NT2/D1 (cell line): ENCODE measurements around the gene SLC2A4RG.

ENCODE experiments used
- DNase-seq: peaks from one replicate; pipeline ENCODE4 v3.0.0-alpha.2; 2011; ENCODE audit warnings: low read depth, low spot score
- H3K27me3 ChIP-seq: 2 replicates; pipeline ENCODE4 v1.6.0; 2011; ENCODE audit warnings: mild to moderate bottlenecking; ENCODE audit not compliant: insufficient read length, insufficient read depth
- H3K36me3 ChIP-seq: 2 replicates; pipeline ENCODE4 v1.6.1; 2011; ENCODE audit warnings: mild to moderate bottlenecking, low read length, mixed read lengths; ENCODE audit not compliant: insufficient read depth, insufficient read length
- H3K4me1 ChIP-seq: 2 replicates; pipeline ENCODE4 v1.5.1; 2011; ENCODE audit not compliant: insufficient read depth, insufficient read length
- H3K4me3 ChIP-seq: 2 replicates; pipeline ENCODE4 v1.5.1; 2011; ENCODE audit warnings: low read depth; ENCODE audit not compliant: insufficient read length
- H3K9ac ChIP-seq: 2 replicates; pipeline ENCODE4 v1.6.0; 2011; ENCODE audit warnings: low read depth; ENCODE audit not compliant: insufficient read length
- H3K9me3 ChIP-seq: 2 replicates; pipeline ENCODE4 v1.5.1; 2011; ENCODE audit warnings: mild to moderate bottlenecking, low read length; ENCODE audit not compliant: insufficient read depth
- SUZ12 ChIP-seq: IDR thresholded peaks from 2 replicates; pipeline ENCODE4 v1.6.1; 2011; ENCODE audit not compliant: insufficient read length, insufficient read depth; ENCODE audit errors: extremely low read depth
- YY1 ChIP-seq: IDR thresholded peaks from 2 replicates; pipeline ENCODE4 v1.6.1; 2011; ENCODE audit not compliant: insufficient read length, insufficient read depth
- ZNF274 ChIP-seq: IDR thresholded peaks from 2 replicates; pipeline ENCODE4 v1.6.1; 2011; ENCODE audit warnings: mild to moderate bottlenecking, low read depth, low read length

SLC2A4RG gene

GRCh38 chr20:63732118-63733095, 7.2 kb upstream of the SLC2A4RG start:
- H3K4me3 ChIP-seq, result no peak overlapping the region
- peaks cover 72% of the 10 kb centered on the region for H3K36me3 ChIP-seq
- no peaks in the 10 kb centered on the region for H3K27me3 ChIP-seq
- H3K4me1 ChIP-seq, result peaks cover 4% of the 10 kb centered on the region
- no peak for DNase-seq
- TF ChIP-seq ZNF274 (no peak), YY1 (no peak), SUZ12 (no peak)
- H3K9ac ChIP-seq, result no peak overlapping the region
- H3K9me3 ChIP-seq, result no peaks in the 10 kb centered on the region

DNA sequence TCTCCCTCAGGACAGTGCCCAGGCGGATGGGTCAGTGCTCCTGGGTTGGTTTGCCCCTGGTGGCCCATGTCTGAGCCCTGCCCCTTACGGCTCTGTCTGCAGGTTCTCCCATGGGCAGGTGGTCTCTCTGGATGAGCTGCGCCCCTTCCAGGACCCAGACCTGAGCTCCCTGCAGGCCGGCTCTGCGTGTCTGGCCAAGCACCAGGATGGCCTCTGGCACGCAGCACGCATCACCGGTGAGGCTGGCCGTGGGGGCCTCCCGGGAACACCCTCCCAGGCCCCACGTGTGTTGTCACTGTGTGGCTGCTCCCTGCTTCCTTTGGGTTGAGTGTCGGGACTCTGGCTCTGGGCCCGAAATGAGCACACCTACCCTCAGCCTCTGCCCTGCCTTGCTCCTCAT, 6.5 kb upstream of the SLC2A4RG start:
- Histone ChIP-seq H3K36me3 (peaks cover 74% of the 10 kb centered on the region), H3K9me3 (no peaks in the 10 kb centered on the region), H3K9ac (no peak overlapping the region), H3K27me3 (no peaks in the 10 kb centered on the region), H3K4me1 (peaks cover 4% of the 10 kb centered on the region), H3K4me3 (no peak overlapping the region)
- no peak for DNase-seq
- no peak for TF ChIP-seq ZNF274
- TF ChIP-seq SUZ12, result no peak
- TF ChIP-seq YY1, result no peak

GRCh38 chr20:63733579-63734081, 5.9 kb upstream of the SLC2A4RG start:
- TF ChIP-seq SUZ12 (no peak), ZNF274 (no peak)
- H3K36me3 ChIP-seq, result peaks cover 79% of the 10 kb centered on the region
- no peaks in the 10 kb centered on the region for H3K27me3 ChIP-seq
- H3K4me1 ChIP-seq, result peaks cover 9% of the 10 kb centered on the region
- H3K4me3 ChIP-seq, result no peak overlapping the region
- H3K9me3 ChIP-seq, result no peaks in the 10 kb centered on the region
- no peak overlapping the region for H3K9ac ChIP-seq
- no peak for DNase-seq

DNA sequence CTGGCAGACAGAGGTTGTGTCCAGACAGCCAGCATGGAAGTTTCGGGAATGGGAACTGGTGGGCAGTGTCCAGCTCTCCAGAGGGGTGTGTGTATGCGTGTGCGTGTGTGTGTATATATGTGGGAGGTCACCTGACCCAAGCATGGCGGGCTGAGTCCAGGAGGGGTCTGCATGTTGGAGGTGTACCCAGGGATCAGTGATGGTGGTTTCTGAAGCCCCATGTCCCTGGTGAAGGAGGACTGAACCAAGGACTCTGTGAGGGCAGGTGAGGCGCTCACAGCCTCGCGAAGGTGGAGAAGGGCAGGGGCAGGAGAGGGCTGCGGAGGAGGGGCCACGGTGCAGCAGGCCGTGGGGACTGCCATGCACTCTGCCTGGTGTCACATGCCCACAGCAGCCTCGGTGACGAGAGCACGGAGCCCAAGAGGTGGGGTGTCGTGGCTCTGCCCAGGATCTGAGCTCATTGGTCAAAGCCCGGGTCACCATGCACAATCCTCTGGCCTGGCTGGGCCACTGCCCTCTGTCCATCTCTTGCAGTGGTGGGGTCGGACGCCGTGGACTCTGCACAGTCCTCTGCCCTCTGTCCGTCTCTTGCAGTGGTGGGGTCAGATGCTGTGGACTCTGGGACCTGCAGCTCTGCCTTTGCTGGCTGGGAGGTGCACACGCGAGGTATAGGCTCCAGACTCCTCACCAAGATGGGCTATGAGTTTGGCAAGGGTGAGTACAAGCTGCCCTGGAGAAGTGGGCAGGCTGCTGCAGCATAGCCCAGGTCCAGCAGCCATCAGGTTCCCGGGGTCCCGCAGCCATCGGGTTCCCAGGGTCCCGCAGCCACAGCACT, 5.2 kb upstream of the SLC2A4RG start:
- TF ChIP-seq YY1, result no peak
- TF ChIP-seq SUZ12, result no peak
- TF ChIP-seq ZNF274, result no peak
- no peaks in the 10 kb centered on the region for H3K9me3 ChIP-seq
- H3K4me3 ChIP-seq, result no peak overlapping the region
- H3K36me3 ChIP-seq, result peaks cover 79% of the 10 kb centered on the region
- DNase-seq, result no peak
- H3K27me3 ChIP-seq, result no peaks in the 10 kb centered on the region
- H3K9ac ChIP-seq, result no peak overlapping the region
- peaks cover 12% of the 10 kb centered on the region for H3K4me1 ChIP-seq

- H3K4me3 ChIP-seq, result no peak overlapping the region
- H3K9ac ChIP-seq, result no peak overlapping the region
- DNase-seq, result no peak
- no peak for TF ChIP-seq ZNF274
- no peak for TF ChIP-seq SUZ12
- TF ChIP-seq YY1, result no peak
- peaks cover 70% of the 10 kb centered on the region for H3K36me3 ChIP-seq
- H3K27me3 ChIP-seq, result no peaks in the 10 kb centered on the region
- H3K4me1 ChIP-seq, result peaks cover 12% of the 10 kb centered on the region
- no peaks in the 10 kb centered on the region for H3K9me3 ChIP-seq
Measured at GRCh38 chr20:63734946-63735858, 4.4 kb upstream of the SLC2A4RG start.

DNA sequence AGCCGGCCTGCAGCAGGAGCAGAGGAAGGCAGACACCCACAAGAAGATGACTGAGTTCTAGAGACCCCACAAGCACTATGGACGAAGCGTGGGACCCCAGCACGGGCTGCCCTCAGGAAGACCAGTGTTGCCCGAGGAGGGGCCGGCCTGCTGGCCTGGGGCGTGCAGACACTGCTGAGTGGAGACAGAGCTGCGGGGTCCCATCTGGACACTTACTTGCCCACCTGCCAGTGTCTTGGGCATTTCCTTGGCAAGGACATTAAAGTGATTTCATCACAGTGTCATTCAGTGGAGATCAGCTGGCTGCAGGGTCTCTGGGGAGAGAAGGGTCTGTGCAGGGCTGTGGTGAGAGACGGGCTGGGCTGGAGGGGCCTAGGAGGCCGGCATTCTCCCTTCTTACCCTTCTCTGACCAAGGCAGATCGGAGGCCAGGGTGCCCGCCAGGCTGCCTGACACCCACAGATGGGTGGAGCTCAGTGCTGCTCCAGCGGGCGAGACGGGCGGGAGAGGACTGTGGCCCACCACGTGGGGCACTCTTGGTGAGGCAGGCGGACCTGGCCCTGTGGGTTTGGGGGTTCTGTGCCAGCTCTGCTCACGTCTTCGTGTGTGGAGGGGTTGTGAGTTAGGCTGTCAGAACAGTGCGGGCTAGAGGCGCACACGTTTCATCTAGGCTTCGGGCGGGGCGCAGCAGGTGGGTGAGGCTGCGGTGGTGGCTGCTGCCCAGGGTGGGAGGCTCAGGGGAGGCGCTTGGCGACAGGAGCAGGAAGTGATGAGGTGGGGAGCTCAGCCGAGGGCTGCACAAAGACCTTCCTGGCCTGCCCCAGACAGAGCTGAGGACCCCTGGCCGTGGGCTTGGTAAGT, 3.5 kb upstream of the SLC2A4RG start, which contains the start of gene LIME1:
Gene LIME1, plus strand, starts transcription at position 806 of the 860 bp plus-strand sequence. CDS start 886 bp downstream, outside the sequence.
- TF ChIP-seq SUZ12, result no peak
- no peak for TF ChIP-seq YY1
- no peak for TF ChIP-seq ZNF274
- no peaks in the 10 kb centered on the region for H3K9me3 ChIP-seq
- H3K4me1 ChIP-seq, result peaks cover 12% of the 10 kb centered on the region
- no peak for DNase-seq
- H3K9ac ChIP-seq, result no peak within 1 kb of the TSS
- peaks cover 66% of the 10 kb centered on the region for H3K36me3 ChIP-seq
- no peak within 1 kb of the TSS for H3K4me3 ChIP-seq
- H3K27me3 ChIP-seq, result no peaks in the 10 kb centered on the region
